CD14-positive monocyte (primary cell): ENCODE results near the gene ARHGEF1. TPM values are rescaled to one million over a fixed set of nuclear protein-coding genes. Genes with fewer than 3 reads are reported as not detected.

Experiments used
- DNase-seq, 3 donors: peaks; one replicate each; pipeline ENCODE4 v3.0.0-alpha.2; 2011 to 2022
- H2AFZ ChIP-seq: 2 replicates; pipeline ENCODE4 v1.6.0; 2012; ENCODE audit warnings: mild to moderate bottlenecking, low read depth, low read length, inconsistent platforms; ENCODE audit not compliant: insufficient read depth, poor library complexity, severe bottlenecking
- H3K27ac ChIP-seq, 2 donors: 1 replicate in 1 of 2; 2 replicates in 1 of 2; pipeline ENCODE4 v1.5.1; 2012 to 2013; ENCODE audit warnings: low read length in 2 of 2, control low read depth in 1 of 2, inconsistent platforms in 1 of 2, low read depth in 1 of 2, mild to moderate bottlenecking in 1 of 2
- H3K27me3 ChIP-seq, 2 donors: one replicate each; pipeline versions ENCODE4 v1.6.0 to v1.6.1; 2011 to 2013; ENCODE audit warnings: low read length in 2 of 2; ENCODE audit not compliant: control insufficient read depth in 2 of 2, insufficient read depth in 2 of 2
- H3K36me3 ChIP-seq, 2 donors: replicated peaks in 1 of 2; 1 replicate in 1 of 2; 2 replicates in 1 of 2; pipeline versions ENCODE4 v1.5.1 to v1.6.1; 2012 to 2013; ENCODE audit warnings: low read length in 2 of 2, control low read depth in 1 of 2, inconsistent platforms in 1 of 2, mild to moderate bottlenecking in 1 of 2; ENCODE audit not compliant: insufficient read depth in 2 of 2, control insufficient read depth in 1 of 2
- H3K4me1 ChIP-seq, 2 donors: 1 replicate in 1 of 2; 2 replicates in 1 of 2; pipeline versions ENCODE4 v1.5.1 to v1.6.1; 2012 to 2013; ENCODE audit warnings: low read length in 2 of 2, control low read depth in 1 of 2, inconsistent platforms in 1 of 2, mild to moderate bottlenecking in 1 of 2, moderate library complexity in 1 of 2; ENCODE audit not compliant: insufficient read depth in 2 of 2, control insufficient read depth in 1 of 2
- H3K4me2 ChIP-seq: replicated peaks from 2 replicates; pipeline ENCODE3; 2012; ENCODE audit warnings: low read length, moderate library complexity, mild to moderate bottlenecking; ENCODE audit not compliant: poor library complexity, severe bottlenecking; ENCODE audit errors: extremely low read depth
- H3K4me3 ChIP-seq, 3 experiments: fragments of 200-600 bp in 1 of 3; sonication (generic) in 1 of 3; replicated peaks in 1 of 3; 1 replicate in 2 of 3; 2 replicates in 1 of 3; pipeline ENCODE4 v1.5.1; 2011 to 2013; ENCODE audit warnings: low read length in 3 of 3, mild to moderate bottlenecking in 3 of 3, control low read depth in 2 of 3, low read depth in 2 of 3, inconsistent platforms in 1 of 3, moderate library complexity in 1 of 3
- H3K79me2 ChIP-seq: 2 replicates; pipeline ENCODE4 v1.6.0; 2012; ENCODE audit warnings: mild to moderate bottlenecking, control low read depth, inconsistent platforms, low read length, moderate library complexity; ENCODE audit not compliant: insufficient read depth
- H3K9ac ChIP-seq: 2 replicates; pipeline ENCODE4 v1.6.0; 2017; ENCODE audit warnings: low read length, mild to moderate bottlenecking; ENCODE audit not compliant: insufficient read depth, poor library complexity, severe bottlenecking
- H3K9me3 ChIP-seq, 2 donors: replicated peaks in 1 of 2; 1 replicate in 1 of 2; 2 replicates in 1 of 2; pipeline versions ENCODE4 v1.5.1 to v1.6.1; 2012 to 2013; ENCODE audit warnings: low read length in 2 of 2, control low read depth in 1 of 2; ENCODE audit not compliant: control insufficient read depth in 1 of 2, insufficient read depth in 1 of 2
- H4K20me1 ChIP-seq: 2 replicates; pipeline ENCODE4 v1.6.0; 2012; ENCODE audit warnings: mild to moderate bottlenecking, low read length, control low read depth, moderate library complexity; ENCODE audit not compliant: insufficient read depth
- H3K27ac Mint-ChIP-seq, 7 donors: one replicate each; pipeline ENCODE4 v1.8.0; 2020; ENCODE audit warnings: mild to moderate bottlenecking in 7 of 7, mixed read lengths in 7 of 7, moderate library complexity in 6 of 7, inconsistent platforms in 2 of 7
- H3K27me3 Mint-ChIP-seq, 3 donors: one replicate each; pipeline ENCODE4 v1.8.0; 2021 to 2022; ENCODE audit warnings: low read depth in 3 of 3, mild to moderate bottlenecking in 3 of 3, mixed read lengths in 3 of 3, moderate library complexity in 3 of 3, inconsistent platforms in 1 of 3
- H3K36me3 Mint-ChIP-seq, 2 donors: one replicate each; pipeline ENCODE4 v1.8.0; 2020; ENCODE audit warnings: mixed read lengths in 2 of 2, inconsistent platforms in 1 of 2, mild to moderate bottlenecking in 1 of 2
- H3K4me1 Mint-ChIP-seq: one replicate; pipeline ENCODE4 v1.8.0; 2020; ENCODE audit warnings: mild to moderate bottlenecking, mixed read lengths
- H3K4me3 Mint-ChIP-seq, 2 donors: one replicate each; pipeline ENCODE4 v1.8.0; 2020; ENCODE audit warnings: mild to moderate bottlenecking in 2 of 2, mixed read lengths in 2 of 2, moderate library complexity in 1 of 2
- H3K9me3 Mint-ChIP-seq, 7 donors: one replicate each; pipeline ENCODE4 v1.8.0; 2020 to 2022; ENCODE audit warnings: mixed read lengths in 7 of 7, mild to moderate bottlenecking in 6 of 7, moderate library complexity in 6 of 7, inconsistent platforms in 2 of 7
- CTCF ChIP-seq: fragments of 200-600 bp; IDR thresholded peaks from one replicate; pipeline ENCODE4 v1.8.0; 2022; ENCODE audit warnings: antibody characterized with exemption, mild to moderate bottlenecking
- WGBS: methylation state at CpG from one replicate; pipeline ENCODE4 v1.1.5; 2013; ENCODE audit warnings: missing lambda C conversion rate; ENCODE audit not compliant: insufficient coverage; 5-methylcytosine and 5-hydroxymethylcytosine counted together
- intact Hi-C, 2 donors: fragments of 100-400 bp; cut with micrococcal nuclease; formaldehyde crosslinking; loops; one replicate each; pipeline versions ENCODE4 v1.15.0 to v1.15.1; 2023
- polyA plus RNA-seq, 3 donors: library from polyadenylated mRNA; depleted of rRNA in 1 of 3; unstranded in 2 of 3; stranded (reverse) in 1 of 3; fragments of 300-500 nt in 2 of 3; fragments of >200 nt in 1 of 3; fragmentation: Illumina TruSeq in 2 of 3; gene quantifications; 1 replicate in 2 of 3; 2 replicates in 1 of 3; pipeline ENCODE4 v1.2.3, GENCODE V29; 2012 to 2021

The ARHGEF1 gene
- polyA plus RNA-seq, 3 donors: 82.8 to 622 (median 95.5) TPM

GRCh38 chr19:41888926-41889325, 5.9 kb downstream of the ARHGEF1 start:
- peaks cover 0 to 1% (median 0%) of the 10 kb centered on the region in 7 donors for H3K9me3 Mint-ChIP-seq
- H3K4me3 ChIP-seq: no peak overlapping the region
- peak overlapping the region in 1 of 7 donors; percentile 93 for H3K27ac Mint-ChIP-seq
- H2AFZ ChIP-seq: no peak overlapping the region
- DNase-seq: no peak
- H3K36me3 Mint-ChIP-seq: peaks cover 48 to 72% of the 10 kb centered on the region in 2 donors
- H3K27me3 Mint-ChIP-seq: peaks cover 0 to 2% (median 1%) of the 10 kb centered on the region in 3 donors
- no peak overlapping the region for H3K9ac ChIP-seq
- H3K36me3 ChIP-seq: peaks cover 48 to 75% of the 10 kb centered on the region in 2 donors
- H3K4me2 ChIP-seq: no peak overlapping the region
- peaks cover 28 to 40% of the 10 kb centered on the region in 2 donors for H3K4me1 ChIP-seq
- H4K20me1 ChIP-seq: peaks cover 97% of the 10 kb centered on the region
- H3K27ac ChIP-seq: no peak overlapping the region
- H3K4me1 Mint-ChIP-seq: peaks cover 38% of the 10 kb centered on the region
- TF ChIP-seq CTCF: no peak
- peaks cover 92% of the 10 kb centered on the region for H3K79me2 ChIP-seq
- 89% methylated on average over 9 of the region's 12 CpGs for WGBS
- intact Hi-C loops: no loop called here
- H3K4me3 Mint-ChIP-seq: no peak overlapping the region
- H3K27me3 ChIP-seq: no peaks in the 10 kb centered on the region
- H3K9me3 ChIP-seq: no peaks in the 10 kb centered on the region

GRCh38 chr19:41889896-41890295, 6.9 kb downstream of the ARHGEF1 start:
- Histone ChIP-seq H2AFZ (no peak overlapping the region), H4K20me1 (peaks cover 100% of the 10 kb centered on the region), H3K27me3 (no peaks in the 10 kb centered on the region), H3K9me3 (no peaks in the 10 kb centered on the region), H3K4me1 (peaks cover 22 to 33% of the 10 kb centered on the region in 2 donors), H3K4me2 (no peak overlapping the region), H3K36me3 (peaks cover 57 to 84% of the 10 kb centered on the region in 2 donors), H3K4me3 (no peak overlapping the region), H3K79me2 (peaks cover 88% of the 10 kb centered on the region), H3K27ac (no peak overlapping the region), H3K9ac (no peak overlapping the region)
- Mint-ChIP-seq H3K27ac (peak overlapping the region in 1 of 7 donors; percentile 78), H3K9me3 (peaks cover 0 to 1% (median 0%) of the 10 kb centered on the region in 7 donors), H3K27me3 (peaks cover 0 to 2% (median 1%) of the 10 kb centered on the region in 3 donors), H3K4me3 (no peak overlapping the region), H3K4me1 (peaks cover 34% of the 10 kb centered on the region), H3K36me3 (peaks cover 54 to 80% of the 10 kb centered on the region in 2 donors)
- intact Hi-C loops: no loop called here
- no peak for DNase-seq
- no peak for TF ChIP-seq CTCF
- WGBS: 98% methylated on average over 7 of the region's 8 CpGs
